Mesodermal cell (in vitro differentiated cells): ENCODE data around the gene GBF1. TPM values are rescaled to one million over a fixed set of nuclear protein-coding genes. Genes with fewer than 3 reads are reported as not detected.
"Not testable (repeated sequence)": the region's sequence is repeated elsewhere in the genome, so short reads cannot be mapped to it uniquely, and the experiment has no call there.

Experiments used
- H3K27ac ChIP-seq: 2 replicates; pipeline ENCODE4 v1.7.0; 2013; ENCODE audit warnings: mild to moderate bottlenecking, low read depth, low read length, moderate library complexity; ENCODE audit not compliant: severe bottlenecking
- H3K36me3 ChIP-seq: 2 replicates; pipeline ENCODE4 v1.7.1; 2013; ENCODE audit warnings: mild to moderate bottlenecking, low read length, moderate library complexity; ENCODE audit not compliant: control insufficient read depth, insufficient read depth
- H3K4me1 ChIP-seq: one replicate; pipeline ENCODE4 v1.7.1; 2013; ENCODE audit warnings: mild to moderate bottlenecking, low read length; ENCODE audit not compliant: insufficient read depth, control insufficient read depth, poor library complexity, severe bottlenecking
- H3K4me3 ChIP-seq: 2 replicates; pipeline ENCODE4 v1.7.0; 2013; ENCODE audit warnings: low read length, control low read depth, mild to moderate bottlenecking; ENCODE audit not compliant: insufficient read depth, poor library complexity, severe bottlenecking; ENCODE audit errors: extremely low read depth
- H3K9me3 ChIP-seq: 2 replicates; pipeline ENCODE4 v1.7.1; 2013; ENCODE audit warnings: mild to moderate bottlenecking, low read length, moderate library complexity; ENCODE audit not compliant: control insufficient read depth
- WGBS, 2 experiments: methylation state at CpG; one replicate each; pipeline ENCODE4 v1.1.5; 2013; ENCODE audit warnings: missing lambda C conversion rate in 2 of 2; ENCODE audit not compliant: insufficient coverage in 2 of 2; 5-methylcytosine and 5-hydroxymethylcytosine counted together
- polyA plus RNA-seq, 2 experiments: library from polyadenylated mRNA; stranded (reverse); fragments of 50-300 nt; gene quantifications; one replicate each; pipeline ENCODE4 v1.2.3, GENCODE V29; 2013

Gene GBF1
- polyA plus RNA-seq (2013, experiment 1 of 2): 48.0 TPM
- 45.4 TPM for polyA plus RNA-seq (2013, experiment 2 of 2)

DNA sequence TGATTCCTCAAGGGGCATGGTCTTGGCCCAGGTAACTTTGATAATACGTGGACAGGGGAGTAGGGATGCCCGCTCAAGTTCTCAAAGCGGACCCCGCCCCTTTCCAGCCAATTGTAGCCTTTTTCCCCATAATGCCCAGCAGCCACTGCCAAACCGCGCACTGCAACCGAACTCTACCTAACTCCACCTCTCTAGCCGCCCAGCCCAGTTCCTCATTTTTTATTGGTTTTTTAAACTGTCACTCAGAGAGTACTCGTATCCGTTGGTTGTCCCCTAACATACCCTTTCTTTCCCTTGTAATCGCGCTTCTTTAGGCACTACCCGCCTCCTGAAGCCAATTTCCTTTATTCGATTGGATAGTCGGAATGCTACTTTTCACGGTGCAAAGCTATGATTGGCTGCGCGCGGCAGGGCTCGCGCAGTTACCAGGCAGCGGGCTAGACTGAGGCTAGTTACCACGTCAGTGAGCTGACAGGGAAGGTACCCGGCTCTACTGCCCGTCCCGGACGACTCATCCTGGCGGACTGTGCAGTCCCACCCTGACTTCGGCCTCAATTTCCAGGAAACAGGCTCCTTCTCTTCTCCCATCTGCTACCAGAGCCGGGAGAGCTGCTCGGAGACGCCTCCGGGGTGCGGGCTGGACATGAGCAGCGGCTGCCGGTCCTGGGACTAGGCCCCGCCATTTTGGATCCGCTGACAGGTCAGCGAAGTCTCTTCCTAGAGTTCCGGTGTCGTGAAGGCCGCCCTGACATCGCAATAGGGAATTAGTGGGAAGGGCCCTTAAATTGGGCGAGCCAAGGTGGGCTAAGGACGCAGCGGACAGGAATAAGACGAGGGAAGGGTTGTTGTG lies at the start of gene GBF1:
GBF1 (plus strand) TSS at position 451 of the 850 bp plus-strand sequence. CDS start 13,407 bp downstream, outside the sequence.
- Histone ChIP-seq H3K9me3 (no peaks in the 10 kb centered on the region), H3K4me3 (peak within 1 kb of the TSS; percentile 90), H3K4me1 (peaks cover 18% of the 10 kb centered on the region), H3K36me3 (peaks cover 26% of the 10 kb centered on the region), H3K27ac (peak within 1 kb of the TSS; percentile 90)
- 1% methylated on average over 45 to 47 of the region's 47 CpGs for WGBS, 2 experiments

GRCh38 chr10:102196893-102197292 lies 48.4 kb upstream of the GBF1 start:
- Histone ChIP-seq H3K9me3 (peaks cover 8% of the 10 kb centered on the region), H3K27ac (no peak overlapping the region), H3K4me1 (no peaks in the 10 kb centered on the region), H3K4me3 (no peak overlapping the region), H3K36me3 (no peaks in the 10 kb centered on the region)
- WGBS, 2 experiments: 88 to 100% methylated on average over 1 of the region's 2 CpGs

GRCh38 chr10:102198027-102198426 lies 47.3 kb upstream of the GBF1 start:
- no peaks in the 10 kb centered on the region for H3K4me1 ChIP-seq
- H3K27ac ChIP-seq: no peak overlapping the region
- H3K4me3 ChIP-seq: no peak overlapping the region
- WGBS, 2 experiments: 0 to 100% methylated on average over 1 of the region's 2 CpGs
- H3K36me3 ChIP-seq: no peaks in the 10 kb centered on the region
- peaks cover 3% of the 10 kb centered on the region for H3K9me3 ChIP-seq

GRCh38 chr10:102200751-102201640 lies 44.3 kb upstream of the GBF1 start:
- no peaks in the 10 kb centered on the region for H3K4me1 ChIP-seq
- peaks cover 11% of the 10 kb centered on the region for H3K9me3 ChIP-seq
- 94% methylated on average over 27 to 30 of the region's 34 CpGs for WGBS, 2 experiments
- H3K4me3 ChIP-seq: no peak overlapping the region
- H3K27ac ChIP-seq: no peak overlapping the region
- H3K36me3 ChIP-seq: no peaks in the 10 kb centered on the region

DNA sequence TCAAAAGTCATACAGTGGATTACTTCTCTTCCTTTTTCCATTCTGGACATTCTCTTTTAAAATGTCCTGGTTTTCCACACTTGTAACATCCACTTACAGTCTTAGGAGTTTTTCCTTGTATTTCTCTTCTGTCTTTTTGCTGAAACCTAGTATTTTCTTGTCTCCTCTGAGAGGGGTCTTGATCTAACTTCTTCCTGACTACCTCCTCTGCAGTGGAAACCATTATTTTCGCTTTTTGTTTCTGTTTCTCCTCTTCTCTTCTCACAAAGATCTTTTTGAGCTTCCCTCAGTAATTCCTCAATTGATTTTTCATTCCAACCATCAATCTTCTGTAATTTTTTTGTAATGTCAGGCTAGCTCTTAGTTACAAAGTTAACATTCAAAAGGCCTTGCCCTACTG lies 42.9 kb upstream of the GBF1 start:
- 64 to 67% methylated on average over 1 of the region's 1 CpG for WGBS, 2 experiments

GRCh38 chr10:102208311-102209035 lies 36.9 kb upstream of the GBF1 start:
- H3K36me3 ChIP-seq: no peaks in the 10 kb centered on the region
- no peak overlapping the region for H3K27ac ChIP-seq
- 86 to 87% methylated on average over 3 of the region's 5 CpGs for WGBS, 2 experiments
- no peaks in the 10 kb centered on the region for H3K4me1 ChIP-seq
- H3K4me3 ChIP-seq: no peak overlapping the region
- peaks cover 8% of the 10 kb centered on the region for H3K9me3 ChIP-seq

More for the DNA sequence above, 42.9 kb upstream of the GBF1 start:
- Histone ChIP-seq H3K36me3 (no peaks in the 10 kb centered on the region), H3K9me3 (peaks cover 11% of the 10 kb centered on the region), H3K27ac (no peak overlapping the region), H3K4me3 (no peak overlapping the region), H3K4me1 (no peaks in the 10 kb centered on the region)

- H3K36me3 ChIP-seq: no peaks in the 10 kb centered on the region
- H3K9me3 ChIP-seq: no peaks in the 10 kb centered on the region
- 83 to 86% methylated on average over 1 of the region's 3 CpGs for WGBS, 2 experiments
- H3K4me1 ChIP-seq: no peaks in the 10 kb centered on the region
- no peak overlapping the region for H3K4me3 ChIP-seq
- H3K27ac ChIP-seq: no peak overlapping the region
Observed at GRCh38 chr10:102211615-102212299, 33.6 kb upstream of the GBF1 start.

GRCh38 chr10:102213599-102213998 lies 31.7 kb upstream of the GBF1 start:
- H3K9me3 ChIP-seq, H3K27ac ChIP-seq, H3K36me3 ChIP-seq, H3K4me1 ChIP-seq, H3K4me3 ChIP-seq: not testable (repeated sequence)
- WGBS, 2 experiments: 67 to 93% methylated on average over 3 of the region's 4 CpGs

DNA sequence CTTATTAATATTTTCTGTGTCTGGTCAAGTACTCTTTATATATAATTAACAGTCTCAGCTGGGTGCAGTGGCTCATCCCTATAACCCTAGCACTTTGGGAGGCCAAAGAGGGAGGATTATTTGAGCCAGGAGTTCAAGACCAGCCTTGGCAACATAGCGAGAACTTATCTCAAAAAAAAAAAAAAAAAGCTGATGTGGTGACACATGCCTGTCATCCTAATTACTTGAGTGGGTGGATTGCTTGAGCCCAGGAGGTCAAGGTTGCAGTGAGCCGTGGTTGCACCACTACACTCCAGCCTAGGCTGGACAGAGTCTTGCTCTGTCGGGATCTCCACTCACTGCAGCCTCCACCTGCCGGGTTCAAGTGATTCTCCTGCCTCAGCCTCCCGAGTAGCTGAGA lies 26.0 kb upstream of the GBF1 start:
- WGBS, 2 experiments: 89 to 91% methylated on average over 2 to 4 of the region's 5 CpGs
- H3K27ac ChIP-seq: no peak overlapping the region
- H3K4me3 ChIP-seq: no peak overlapping the region
- H3K4me1 ChIP-seq: no peaks in the 10 kb centered on the region
- no peaks in the 10 kb centered on the region for H3K9me3 ChIP-seq
- no peaks in the 10 kb centered on the region for H3K36me3 ChIP-seq

- Histone ChIP-seq H3K4me3 (no peak overlapping the region), H3K4me1 (peaks cover 4% of the 10 kb centered on the region), H3K27ac (no peak overlapping the region), H3K9me3 (no peaks in the 10 kb centered on the region), H3K36me3 (no peaks in the 10 kb centered on the region)
Observed at GRCh38 chr10:102220612-102221011, 24.7 kb upstream of the GBF1 start.
